HCT116 (cell line): ENCODE measurements around the gene ZNF385A. TPM values are rescaled to one million over a fixed set of nuclear protein-coding genes. Genes with fewer than 3 reads are reported as not detected.
A peak's percentile ranks its signal among the peaks of the same experiment; 100 is the strongest.

Source experiments
- ATAC-seq: fragments of 200-7000 bp; cut with Tn5 transposase; 2 replicates; pipeline ENCODE4 v1.9.1; 2020; ENCODE audit warnings: mild to moderate bottlenecking, moderate library complexity
- Bru-seq: library from RNA; stranded (reverse); fragments of 400-500 nt; gene quantifications from one replicate; lab custom pipeline; 2021; lab: Mats Ljungman, UMichigan
- BruChase-seq, 2 experiments: library from RNA; stranded (reverse); fragments of 400-500 nt; gene quantifications; one replicate each; lab custom pipeline; 2021; lab: Mats Ljungman, UMichigan
- BruUV-seq: library from RNA; stranded (reverse); fragments of 400-500 nt; replicated peaks from 2 replicates; lab custom pipeline; 2021; lab: Mats Ljungman, UMichigan
- CTCF ChIA-PET: fragments of 300-600 bp; sonication (Branson Sonifier 250); formaldehyde crosslinking; loops from one replicate; lab custom pipeline; 2021; ENCODE audit warnings: antibody characterized with exemption; lab: Charles Lee
- POLR2A ChIA-PET: fragments of 300-600, 350-600 bp; sonication (Branson Sonifier 250); formaldehyde crosslinking; loops from one replicate; lab custom pipeline; 2021; ENCODE audit warnings: antibody characterized with exemption; lab: Charles Lee
- RAD21 ChIA-PET, 2 experiments: fragments of 300-600 bp; sonication (Branson Sonifier 250); formaldehyde crosslinking; loops; one replicate each; lab custom pipeline; 2023; ENCODE audit warnings: low total read pairs in 2 of 2; ENCODE audit not compliant: uncharacterized antibody in 2 of 2, unreplicated experiment in 2 of 2, low non-redundant PET in 1 of 2; lab: Charles Lee
- DNase-seq: peaks from one replicate; pipeline ENCODE4 v3.0.0-alpha.2; 2010; ENCODE audit warnings: low read depth, low spot score
- H2AFZ ChIP-seq: fragments of 200-600 bp; shearing (Covaris generic), sonication (generic); 2 replicates; pipeline ENCODE4 v1.6.1; 2017; ENCODE audit warnings: low read depth, mixed run types, mixed read lengths, antibody characterized with exemption, low read length; ENCODE audit not compliant: poor library complexity, severe bottlenecking
- H3K27ac ChIP-seq: 2 replicates; pipeline ENCODE4 v1.5.1; 2012; ENCODE audit warnings: low read depth, low read length
- H3K27me3 ChIP-seq: fragments of 200-600 bp; sonication (generic); 2 replicates; pipeline ENCODE4 v1.6.1; 2016; ENCODE audit warnings: mixed run types, low read length, mixed read lengths; ENCODE audit not compliant: insufficient read depth
- H3K36me3 ChIP-seq, 2 experiments: fragments of 200-500 bp in 1 of 2; fragments of 200-600 bp in 1 of 2; sonication (Bioruptor generic) in 1 of 2; sonication (generic) in 1 of 2; 2 replicates each; pipeline versions ENCODE4 v1.5.1 to v1.6.1; 2014 to 2016; ENCODE audit warnings: low read length in 2 of 2, inconsistent platforms in 1 of 2, mixed read lengths in 1 of 2, mixed run types in 1 of 2; ENCODE audit not compliant: insufficient read depth in 2 of 2, control insufficient read depth in 1 of 2
- H3K4me1 ChIP-seq, 2 experiments: fragments of 200-600 bp in 1 of 2; sonication (generic) in 1 of 2; 2 replicates each; pipeline versions ENCODE4 v1.5.1 to v1.6.1; 2012 to 2017; ENCODE audit warnings: low read length in 2 of 2, inconsistent platforms in 1 of 2, mild to moderate bottlenecking in 1 of 2, mixed read lengths in 1 of 2, mixed run types in 1 of 2, moderate library complexity in 1 of 2; ENCODE audit not compliant: insufficient read depth in 2 of 2, control insufficient read depth in 1 of 2
- H3K4me2 ChIP-seq: fragments of 200-600 bp; sonication (generic); 2 replicates; pipeline ENCODE4 v1.6.1; 2017; ENCODE audit warnings: mixed run types, low read length, mixed read lengths
- H3K4me3 ChIP-seq, 2 experiments: fragments of 200-600 bp in 1 of 2; sonication (generic) in 1 of 2; replicated peaks in 1 of 2; 2 replicates each; pipeline ENCODE4 v1.5.1; 2011 to 2016; ENCODE audit warnings: low read length in 2 of 2, control low read depth in 1 of 2, low read depth in 1 of 2, mild to moderate bottlenecking in 1 of 2, mixed read lengths in 1 of 2, mixed run types in 1 of 2
- H3K79me2 ChIP-seq: fragments of 200-600 bp; sonication (generic); 2 replicates; pipeline ENCODE4 v1.6.1; 2017; ENCODE audit warnings: mild to moderate bottlenecking, mixed run types, low read length, moderate library complexity, mixed read lengths; ENCODE audit not compliant: insufficient read depth
- H3K9ac ChIP-seq: fragments of 200-600 bp; sonication (generic); 2 replicates; pipeline ENCODE4 v1.6.1; 2016; ENCODE audit warnings: low read length, mixed read lengths
- H3K9me2 ChIP-seq: fragments of 200-600 bp; sonication (generic), shearing (Covaris generic); 2 replicates; pipeline ENCODE4 v1.6.1; 2017; ENCODE audit warnings: mixed run types, mild to moderate bottlenecking, moderate library complexity; ENCODE audit not compliant: insufficient read depth
- H3K9me3 ChIP-seq, 2 experiments: fragments of 200-500 bp in 1 of 2; fragments of 200-600 bp in 1 of 2; sonication (Bioruptor generic) in 1 of 2; sonication (generic) in 1 of 2; 2 replicates each; pipeline ENCODE4 v1.6.1; 2014 to 2017; ENCODE audit warnings: low read length in 2 of 2, mixed read lengths in 2 of 2, inconsistent platforms in 1 of 2, low read depth in 1 of 2, mild to moderate bottlenecking in 1 of 2, mixed run types in 1 of 2, moderate library complexity in 1 of 2; ENCODE audit not compliant: control insufficient read depth in 1 of 2, insufficient read depth in 1 of 2
- H4K20me1 ChIP-seq: fragments of 200-600 bp; sonication (generic), shearing (Covaris generic); 2 replicates; pipeline ENCODE4 v1.6.1; 2017; ENCODE audit warnings: mixed run types, mild to moderate bottlenecking, moderate library complexity; ENCODE audit not compliant: insufficient read depth
- FOSL1 ChIP-seq: IDR thresholded peaks from 2 replicates; pipeline ENCODE4 v1.6.1; 2012; ENCODE audit warnings: low read depth
- POLR2A ChIP-seq: IDR thresholded peaks from 2 replicates; pipeline ENCODE4 v1.7.0; 2011; ENCODE audit warnings: borderline replicate concordance; ENCODE audit not compliant: insufficient read depth, insufficient read length; ENCODE audit errors: extremely low read depth
- POLR2AphosphoS5 ChIP-seq: IDR thresholded peaks from 2 replicates; pipeline ENCODE4 v1.6.1; 2011; ENCODE audit warnings: mild to moderate bottlenecking, low read depth, low read length, moderate library complexity
- SIN3A ChIP-seq: IDR thresholded peaks from 2 replicates; pipeline ENCODE4 v1.6.1; 2012; ENCODE audit warnings: low read depth
- SP1 ChIP-seq: IDR thresholded peaks from 2 replicates; pipeline ENCODE4 v1.6.1; 2012; ENCODE audit warnings: low read depth
- SRF ChIP-seq: IDR thresholded peaks from 2 replicates; pipeline ENCODE4 v1.6.1; 2012; ENCODE audit warnings: low read depth
- ZFX ChIP-seq: fragments of 450-650 bp; IDR thresholded peaks from 2 replicates; pipeline ENCODE4 v1.6.1; 2017
- intact Hi-C: fragments of 100-400 bp; cut with micrococcal nuclease; formaldehyde crosslinking; loops from 2 replicates; pipeline ENCODE4 v1.10.0; 2022
- long read RNA-seq: library from polyadenylated mRNA; unstranded; transcript quantifications from one replicate; pipeline ENCODE4 v2.0.0, GENCODE V29; 2021; ENCODE audit not compliant: unreplicated experiment
- polyA plus RNA-seq: library from polyadenylated mRNA; unstranded; fragments of >200 nt; gene quantifications from 2 replicates; pipeline ENCODE4 v1.2.1, GENCODE V29; 2012; ENCODE audit warnings: missing spikeins
- total RNA-seq: library from RNA; stranded (reverse); gene quantifications from one replicate; pipeline ENCODE4 v1.2.1, GENCODE V29; 2021; ENCODE audit not compliant: unreplicated experiment
- TF ChIP-seq, protein P1 (sequence below): IDR thresholded peaks from 2 replicates; pipeline ENCODE4 v1.6.1; 2012
- TF ChIP-seq, protein P2 (sequence below), 3 experiments: fragments of 200-600 bp in 1 of 3; sonication (generic) in 1 of 3; IDR thresholded peaks in 2 of 3; conservative IDR thresholded peaks in 1 of 3; 2 replicates each; pipeline ENCODE4 v1.5.1; 2012 to 2017; ENCODE audit warnings: low read depth in 2 of 3, low read length in 2 of 3, antibody characterized with exemption in 1 of 3, borderline replicate concordance in 1 of 3, control low read depth in 1 of 3, mild to moderate bottlenecking in 1 of 3, mixed read lengths in 1 of 3, mixed run types in 1 of 3, moderate library complexity in 1 of 3; ENCODE audit not compliant: insufficient read depth in 1 of 3
- TF ChIP-seq, protein P3 (sequence below): IDR thresholded peaks from 2 replicates; pipeline ENCODE4 v1.6.1; 2012; ENCODE audit warnings: low read depth
- TF ChIP-seq, protein P4 (sequence below): IDR thresholded peaks from 2 replicates; pipeline ENCODE4 v1.6.1; 2012
- TF ChIP-seq, protein P5 (sequence below): IDR thresholded peaks from 2 replicates; pipeline ENCODE4 v1.6.1; 2011; ENCODE audit warnings: mild to moderate bottlenecking, low read length, moderate library complexity; ENCODE audit not compliant: insufficient replicate concordance; ENCODE audit errors: extremely low read depth

Gene ZNF385A, protein sequence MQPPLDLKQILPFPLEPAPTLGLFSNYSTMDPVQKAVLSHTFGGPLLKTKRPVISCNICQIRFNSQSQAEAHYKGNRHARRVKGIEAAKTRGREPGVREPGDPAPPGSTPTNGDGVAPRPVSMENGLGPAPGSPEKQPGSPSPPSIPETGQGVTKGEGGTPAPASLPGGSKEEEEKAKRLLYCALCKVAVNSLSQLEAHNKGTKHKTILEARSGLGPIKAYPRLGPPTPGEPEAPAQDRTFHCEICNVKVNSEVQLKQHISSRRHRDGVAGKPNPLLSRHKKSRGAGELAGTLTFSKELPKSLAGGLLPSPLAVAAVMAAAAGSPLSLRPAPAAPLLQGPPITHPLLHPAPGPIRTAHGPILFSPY
- total RNA-seq: 34.7 TPM
- 32.1 and 34.1 TPM in 2 replicates for polyA plus RNA-seq
- percentile 54 among the genes with signal in this experiment for Bru-seq, nascent RNA
- BruChase-seq, experiment 1, labeled RNA remaining after a 6-hour chase: percentile 68 among the genes with signal in this experiment
- BruChase-seq, experiment 2, labeled RNA remaining after a 2-hour chase: percentile 58 among the genes with signal in this experiment
- long read RNA-seq, partial matches to known transcripts: 1 of 27 reads
- long read RNA-seq, other reads (novel, unspliced or antisense): 25 of 27 reads

DNA sequence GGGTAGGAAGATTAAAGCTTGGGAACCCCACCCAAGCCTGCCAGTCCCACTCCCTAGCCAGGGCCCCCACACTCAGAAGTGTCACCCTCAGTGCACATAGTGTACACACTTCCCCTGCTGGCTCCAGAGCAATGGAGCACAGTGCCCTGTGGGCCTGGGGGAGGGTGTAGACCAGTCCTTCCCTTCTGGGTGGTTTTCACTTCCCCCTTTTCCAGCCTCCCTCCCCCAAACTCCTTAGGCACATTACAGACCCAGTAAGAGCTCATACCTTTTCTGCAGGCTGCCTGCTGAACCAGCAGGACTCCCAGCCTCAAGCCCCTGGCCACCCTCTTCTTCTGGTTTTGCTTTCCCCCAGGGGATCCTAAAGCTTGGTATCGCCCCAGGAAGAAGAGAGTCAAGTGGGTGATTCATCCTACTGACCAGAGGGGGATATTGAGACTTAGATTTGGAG lies at the start of gene ZNF385A:
TSS of gene ZNF385A (minus strand) at position 143 of the 451 bp plus-strand sequence. CDS start 219 bp downstream, outside the sequence.
- BruUV-seq: no TSS peak
- intact Hi-C loops: no loop called here
- no peaks in the 10 kb centered on the region for H4K20me1 ChIP-seq
- TF ChIP-seq SIN3A (no peak), FOSL1 (no peak), POLR2A (no peak), SP1 (no peak), ZFX (no peak), SRF (no peak), POLR2AphosphoS5 (no peak)
- TF ChIP-seq, protein P1, sequence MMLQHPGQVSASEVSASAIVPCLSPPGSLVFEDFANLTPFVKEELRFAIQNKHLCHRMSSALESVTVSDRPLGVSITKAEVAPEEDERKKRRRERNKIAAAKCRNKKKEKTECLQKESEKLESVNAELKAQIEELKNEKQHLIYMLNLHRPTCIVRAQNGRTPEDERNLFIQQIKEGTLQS: no peak
- TF ChIP-seq, protein P2, sequence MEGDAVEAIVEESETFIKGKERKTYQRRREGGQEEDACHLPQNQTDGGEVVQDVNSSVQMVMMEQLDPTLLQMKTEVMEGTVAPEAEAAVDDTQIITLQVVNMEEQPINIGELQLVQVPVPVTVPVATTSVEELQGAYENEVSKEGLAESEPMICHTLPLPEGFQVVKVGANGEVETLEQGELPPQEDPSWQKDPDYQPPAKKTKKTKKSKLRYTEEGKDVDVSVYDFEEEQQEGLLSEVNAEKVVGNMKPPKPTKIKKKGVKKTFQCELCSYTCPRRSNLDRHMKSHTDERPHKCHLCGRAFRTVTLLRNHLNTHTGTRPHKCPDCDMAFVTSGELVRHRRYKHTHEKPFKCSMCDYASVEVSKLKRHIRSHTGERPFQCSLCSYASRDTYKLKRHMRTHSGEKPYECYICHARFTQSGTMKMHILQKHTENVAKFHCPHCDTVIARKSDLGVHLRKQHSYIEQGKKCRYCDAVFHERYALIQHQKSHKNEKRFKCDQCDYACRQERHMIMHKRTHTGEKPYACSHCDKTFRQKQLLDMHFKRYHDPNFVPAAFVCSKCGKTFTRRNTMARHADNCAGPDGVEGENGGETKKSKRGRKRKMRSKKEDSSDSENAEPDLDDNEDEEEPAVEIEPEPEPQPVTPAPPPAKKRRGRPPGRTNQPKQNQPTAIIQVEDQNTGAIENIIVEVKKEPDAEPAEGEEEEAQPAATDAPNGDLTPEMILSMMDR (IDR thresholded peaks at IDR 0.05 in 2 of 3, conservative IDR thresholded peaks at IDR 0.05 in 1 of 3; ENCODE audit: borderline replicate concordance in 1 of 3, insufficient read depth in 1 of 3, low read depth in 2 of 3, low read length in 2 of 3): no peak
- TF ChIP-seq, protein P3, sequence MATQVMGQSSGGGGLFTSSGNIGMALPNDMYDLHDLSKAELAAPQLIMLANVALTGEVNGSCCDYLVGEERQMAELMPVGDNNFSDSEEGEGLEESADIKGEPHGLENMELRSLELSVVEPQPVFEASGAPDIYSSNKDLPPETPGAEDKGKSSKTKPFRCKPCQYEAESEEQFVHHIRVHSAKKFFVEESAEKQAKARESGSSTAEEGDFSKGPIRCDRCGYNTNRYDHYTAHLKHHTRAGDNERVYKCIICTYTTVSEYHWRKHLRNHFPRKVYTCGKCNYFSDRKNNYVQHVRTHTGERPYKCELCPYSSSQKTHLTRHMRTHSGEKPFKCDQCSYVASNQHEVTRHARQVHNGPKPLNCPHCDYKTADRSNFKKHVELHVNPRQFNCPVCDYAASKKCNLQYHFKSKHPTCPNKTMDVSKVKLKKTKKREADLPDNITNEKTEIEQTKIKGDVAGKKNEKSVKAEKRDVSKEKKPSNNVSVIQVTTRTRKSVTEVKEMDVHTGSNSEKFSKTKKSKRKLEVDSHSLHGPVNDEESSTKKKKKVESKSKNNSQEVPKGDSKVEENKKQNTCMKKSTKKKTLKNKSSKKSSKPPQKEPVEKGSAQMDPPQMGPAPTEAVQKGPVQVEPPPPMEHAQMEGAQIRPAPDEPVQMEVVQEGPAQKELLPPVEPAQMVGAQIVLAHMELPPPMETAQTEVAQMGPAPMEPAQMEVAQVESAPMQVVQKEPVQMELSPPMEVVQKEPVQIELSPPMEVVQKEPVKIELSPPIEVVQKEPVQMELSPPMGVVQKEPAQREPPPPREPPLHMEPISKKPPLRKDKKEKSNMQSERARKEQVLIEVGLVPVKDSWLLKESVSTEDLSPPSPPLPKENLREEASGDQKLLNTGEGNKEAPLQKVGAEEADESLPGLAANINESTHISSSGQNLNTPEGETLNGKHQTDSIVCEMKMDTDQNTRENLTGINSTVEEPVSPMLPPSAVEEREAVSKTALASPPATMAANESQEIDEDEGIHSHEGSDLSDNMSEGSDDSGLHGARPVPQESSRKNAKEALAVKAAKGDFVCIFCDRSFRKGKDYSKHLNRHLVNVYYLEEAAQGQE: no peak
- TF ChIP-seq, protein P4, sequence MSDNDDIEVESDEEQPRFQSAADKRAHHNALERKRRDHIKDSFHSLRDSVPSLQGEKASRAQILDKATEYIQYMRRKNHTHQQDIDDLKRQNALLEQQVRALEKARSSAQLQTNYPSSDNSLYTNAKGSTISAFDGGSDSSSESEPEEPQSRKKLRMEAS: no peak
- TF ChIP-seq, protein P5, sequence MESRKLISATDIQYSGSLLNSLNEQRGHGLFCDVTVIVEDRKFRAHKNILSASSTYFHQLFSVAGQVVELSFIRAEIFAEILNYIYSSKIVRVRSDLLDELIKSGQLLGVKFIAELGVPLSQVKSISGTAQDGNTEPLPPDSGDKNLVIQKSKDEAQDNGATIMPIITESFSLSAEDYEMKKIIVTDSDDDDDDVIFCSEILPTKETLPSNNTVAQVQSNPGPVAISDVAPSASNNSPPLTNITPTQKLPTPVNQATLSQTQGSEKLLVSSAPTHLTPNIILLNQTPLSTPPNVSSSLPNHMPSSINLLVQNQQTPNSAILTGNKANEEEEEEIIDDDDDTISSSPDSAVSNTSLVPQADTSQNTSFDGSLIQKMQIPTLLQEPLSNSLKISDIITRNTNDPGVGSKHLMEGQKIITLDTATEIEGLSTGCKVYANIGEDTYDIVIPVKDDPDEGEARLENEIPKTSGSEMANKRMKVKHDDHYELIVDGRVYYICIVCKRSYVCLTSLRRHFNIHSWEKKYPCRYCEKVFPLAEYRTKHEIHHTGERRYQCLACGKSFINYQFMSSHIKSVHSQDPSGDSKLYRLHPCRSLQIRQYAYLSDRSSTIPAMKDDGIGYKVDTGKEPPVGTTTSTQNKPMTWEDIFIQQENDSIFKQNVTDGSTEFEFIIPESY: no peak
- ChIA-PET RAD21 (no interaction called here), POLR2A (no interaction called here), CTCF (interaction anchor here (1.5 to 1.9 kb wide), 2 partner anchors 11 to 15 kb away, joined by 4 to 6 read pairs; no protein-coding TSS in a partner anchor)
- H3K4me3 ChIP-seq: no peak within 1 kb of the TSS
- no peak for ATAC-seq
- H3K27ac ChIP-seq: no peak within 1 kb of the TSS
- DNase-seq: no peak
- 0 out of 2 replicates have a peak within 1 kb of the TSS, but pooled peaks have one; percentile 10 for H3K9ac ChIP-seq
- no peaks in the 10 kb centered on the region for H3K27me3 ChIP-seq
- H3K4me2 ChIP-seq: no peak within 1 kb of the TSS
- H3K36me3 ChIP-seq: no peaks in the 10 kb centered on the region
- H3K79me2 ChIP-seq: no peaks in the 10 kb centered on the region
- H3K4me1 ChIP-seq: peaks cover 24 to 62% of the 10 kb centered on the region in 2 experiments
- H3K9me2 ChIP-seq: no peaks in the 10 kb centered on the region
- no peak within 1 kb of the TSS for H2AFZ ChIP-seq
- H3K9me3 ChIP-seq: no peaks in the 10 kb centered on the region
